HFFc6 (cell line): ENCODE data around the gene SKI. TPM values are rescaled to one million over a fixed set of nuclear protein-coding genes. Genes with fewer than 3 reads are reported as not detected.

ENCODE experiments used
- DNase-seq: peaks from one replicate; pipeline ENCODE4 v3.0.0-alpha.2; 2018
- H3K27ac Mint-ChIP-seq: 2 replicates; pipeline ENCODE4 v1.8.0; 2020; ENCODE audit warnings: mild to moderate bottlenecking, mixed read lengths
- H3K27me3 Mint-ChIP-seq: 2 replicates; pipeline ENCODE4 v1.8.0; 2021; ENCODE audit warnings: mild to moderate bottlenecking, moderate library complexity, mixed read lengths; ENCODE audit not compliant: insufficient read depth
- H3K36me3 Mint-ChIP-seq: 2 replicates; pipeline ENCODE4 v1.8.0; 2021; ENCODE audit warnings: low read depth, mixed read lengths
- H3K4me1 Mint-ChIP-seq: 2 replicates; pipeline ENCODE4 v1.8.0; 2020; ENCODE audit warnings: low read depth, mixed read lengths
- H3K4me3 Mint-ChIP-seq: 2 replicates; pipeline ENCODE4 v1.8.0; 2020; ENCODE audit warnings: mild to moderate bottlenecking, moderate library complexity, mixed read lengths
- H3K9me3 Mint-ChIP-seq: 2 replicates; pipeline ENCODE4 v1.8.0; 2020; ENCODE audit warnings: mild to moderate bottlenecking, mixed read lengths
- CTCF ChIP-seq: fragments of 200-600 bp; sonication (generic); IDR thresholded peaks from 2 replicates; pipeline ENCODE4 v1.5.0; 2021; ENCODE audit warnings: antibody characterized with exemption, mild to moderate bottlenecking
- total RNA-seq, 6 experiments: library from RNA; stranded (reverse); fragmentation: NEBNext Ultra II Directional; extraction: Animal tissue kit (Norgen Biotek cat#: 25700); gene quantifications; 2 replicates in 1 of 6; 3 replicates in 5 of 6; pipeline ENCODE4 v1.2.3, GENCODE V29; 2021

SKI gene
- total RNA-seq, 6 experiments from 2014 or later = 63.7 to 76.6 (median 66.1) TPM

- DNase-seq = no peak
- Mint-ChIP-seq H3K4me1 (peaks cover 56% of the 10 kb centered on the region), H3K27ac (no peak overlapping the region), H3K4me3 (no peak overlapping the region), H3K36me3 (peaks cover 9% of the 10 kb centered on the region; the same call in 1 of the 2 replicates), H3K9me3 (no peaks in the 10 kb centered on the region), H3K27me3 (peaks cover 4% of the 10 kb centered on the region; the same call in 1 of the 2 replicates)
- peak; percentile 55; the same call in 1 of the 2 replicates for TF ChIP-seq CTCF
Measured at GRCh38 chr1:2237773-2238172, 9.7 kb downstream of the SKI start.

- DNase-seq = no peak
- Mint-ChIP-seq H3K36me3 (peaks cover 9% of the 10 kb centered on the region; the same call in 1 of the 2 replicates), H3K27me3 (peaks cover 4% of the 10 kb centered on the region; the same call in 1 of the 2 replicates), H3K4me3 (no peak overlapping the region), H3K27ac (no peak overlapping the region), H3K4me1 (peaks cover 52% of the 10 kb centered on the region), H3K9me3 (no peaks in the 10 kb centered on the region)
- TF ChIP-seq CTCF = no peak
Measured at GRCh38 chr1:2238361-2239012, 10.4 kb downstream of the SKI start.

- H3K27me3 Mint-ChIP-seq = peaks cover 4% of the 10 kb centered on the region; the same call in 1 of the 2 replicates
- H3K4me1 Mint-ChIP-seq = peaks cover 50% of the 10 kb centered on the region
- DNase-seq = no peak
- no peaks in the 10 kb centered on the region for H3K9me3 Mint-ChIP-seq
- H3K36me3 Mint-ChIP-seq = peaks cover 9% of the 10 kb centered on the region; the same call in 1 of the 2 replicates
- no peak for TF ChIP-seq CTCF
- H3K4me3 Mint-ChIP-seq = no peak overlapping the region
- no peak overlapping the region for H3K27ac Mint-ChIP-seq
Measured at GRCh38 chr1:2239013-2239370, 10.9 kb downstream of the SKI start.

- no peak for DNase-seq
Measured at GRCh38 chr1:2239384-2239985, 11.4 kb downstream of the SKI start.

More at GRCh38 chr1:2239384-2239985, 11.4 kb downstream of the SKI start:
- Mint-ChIP-seq H3K36me3 (peaks cover 9% of the 10 kb centered on the region; the same call in 1 of the 2 replicates), H3K27ac (peak overlapping the region; percentile 51; the same call in 1 of the 2 replicates), H3K4me3 (no peak overlapping the region), H3K9me3 (no peaks in the 10 kb centered on the region), H3K27me3 (peaks cover 4% of the 10 kb centered on the region; the same call in 1 of the 2 replicates), H3K4me1 (peaks cover 47% of the 10 kb centered on the region)
- no peak for TF ChIP-seq CTCF
